Dendritic cell treated with granulocyte-macrophage colony-stimulating factor and Interleukin-4, amounts not matched to agents 40 ng/mL and 50 ng/mL, for 4 days (primary cell): ENCODE data around the gene MB.
"Not testable (repeated sequence)": the region's sequence is repeated elsewhere in the genome, so short reads cannot be mapped to it uniquely, and the experiment has no call there.

ENCODE experiments used
- H3K27ac Mint-ChIP-seq: one replicate; pipeline ENCODE4 v1.8.0; 2022; ENCODE audit warnings: mild to moderate bottlenecking, mixed read lengths
- H3K27me3 Mint-ChIP-seq: one replicate; pipeline ENCODE4 v1.8.0; 2022; ENCODE audit warnings: mild to moderate bottlenecking, mixed read lengths
- H3K36me3 Mint-ChIP-seq: one replicate; pipeline ENCODE4 v1.8.0; 2022; ENCODE audit warnings: low read depth, mixed read lengths
- H3K4me1 Mint-ChIP-seq: one replicate; pipeline ENCODE4 v1.8.0; 2022; ENCODE audit warnings: low read depth, mixed read lengths
- H3K4me3 Mint-ChIP-seq: one replicate; pipeline ENCODE4 v1.8.0; 2022; ENCODE audit warnings: mild to moderate bottlenecking, moderate library complexity, mixed read lengths
- H3K9me3 Mint-ChIP-seq: one replicate; pipeline ENCODE4 v1.8.0; 2022; ENCODE audit warnings: mixed read lengths
- intact Hi-C: fragments of 100-400 bp; cut with micrococcal nuclease; formaldehyde crosslinking; loops from one replicate; pipeline ENCODE4 v1.15.0; 2022

The MB gene

DNA sequence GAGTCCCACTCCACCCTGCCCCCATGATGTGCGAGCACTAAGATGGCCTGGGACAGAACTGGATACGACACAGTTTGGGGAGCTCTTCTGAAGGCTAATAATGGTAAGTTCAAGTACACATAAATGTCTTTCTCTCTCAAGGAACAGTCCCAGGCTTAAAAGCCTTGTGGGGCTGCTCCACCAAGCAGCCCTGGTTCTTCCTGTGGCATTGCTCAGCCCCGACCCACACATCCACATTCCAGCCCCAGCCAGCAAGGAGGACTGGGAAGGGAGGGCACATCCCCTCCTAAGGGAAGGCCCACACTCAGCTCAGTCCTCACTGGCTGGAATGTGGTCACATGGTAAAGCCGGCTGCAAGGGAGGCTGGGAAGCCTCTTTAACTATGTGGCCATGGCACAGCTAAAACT, 13.3 kb upstream of the MB start:
- H3K27me3 Mint-ChIP-seq, result peaks cover 15% of the 10 kb centered on the region
- no peak overlapping the region for H3K27ac Mint-ChIP-seq
- H3K4me1 Mint-ChIP-seq, result peaks cover 56% of the 10 kb centered on the region
- H3K36me3 Mint-ChIP-seq, result no peaks in the 10 kb centered on the region
- intact Hi-C loops, result no loop called here
- no peak overlapping the region for H3K4me3 Mint-ChIP-seq
- no peaks in the 10 kb centered on the region for H3K9me3 Mint-ChIP-seq

DNA sequence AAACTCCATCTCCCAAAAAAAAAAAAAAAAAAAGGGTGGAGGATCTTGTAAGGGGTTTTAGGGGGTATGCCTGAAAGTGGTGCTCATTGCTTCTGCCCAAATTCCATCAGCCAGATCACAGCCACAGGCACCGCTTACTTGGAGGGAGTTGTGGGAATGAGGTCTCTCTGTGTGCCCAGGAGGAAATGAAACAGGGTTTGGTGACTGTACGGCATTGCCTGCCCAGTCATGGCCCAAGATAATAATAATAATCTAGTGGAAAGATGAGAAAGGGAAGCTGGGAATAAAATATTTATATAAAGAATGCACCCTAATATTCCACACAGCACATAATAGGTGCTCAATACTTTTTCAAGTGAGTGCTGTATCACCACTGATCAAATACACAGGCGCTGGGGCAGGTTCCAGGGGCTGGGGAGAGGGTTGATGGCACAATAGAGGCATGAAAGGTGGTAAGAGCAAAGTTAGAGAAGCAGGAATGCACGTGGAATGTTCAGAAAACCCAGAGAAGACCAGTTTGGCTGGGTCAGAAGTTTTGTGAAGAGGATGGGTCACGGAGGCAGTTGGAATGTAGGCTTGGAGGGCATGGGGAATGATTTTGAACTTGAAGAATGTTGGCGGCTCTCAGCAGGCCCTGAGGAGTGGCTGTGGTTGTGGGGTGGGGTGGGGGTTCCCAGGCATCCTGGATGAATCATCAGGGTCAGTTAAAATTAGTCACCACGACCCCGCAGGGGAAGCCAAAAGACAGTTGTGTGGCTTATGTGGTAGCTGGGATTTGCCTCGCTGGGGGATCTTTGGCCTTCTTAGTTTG, 12.5 kb upstream of the MB start:
- Mint-ChIP-seq H3K27me3 (peaks cover 21% of the 10 kb centered on the region), H3K36me3 (no peaks in the 10 kb centered on the region), H3K27ac (peak overlapping the region; percentile 18), H3K4me3 (no peak overlapping the region), H3K9me3 (no peaks in the 10 kb centered on the region), H3K4me1 (peaks cover 56% of the 10 kb centered on the region)
- intact Hi-C loops, result loop anchor here (10.0 kb wide), 2 partner anchors 215 to 495 kb away; no protein-coding TSS in a partner anchor

DNA sequence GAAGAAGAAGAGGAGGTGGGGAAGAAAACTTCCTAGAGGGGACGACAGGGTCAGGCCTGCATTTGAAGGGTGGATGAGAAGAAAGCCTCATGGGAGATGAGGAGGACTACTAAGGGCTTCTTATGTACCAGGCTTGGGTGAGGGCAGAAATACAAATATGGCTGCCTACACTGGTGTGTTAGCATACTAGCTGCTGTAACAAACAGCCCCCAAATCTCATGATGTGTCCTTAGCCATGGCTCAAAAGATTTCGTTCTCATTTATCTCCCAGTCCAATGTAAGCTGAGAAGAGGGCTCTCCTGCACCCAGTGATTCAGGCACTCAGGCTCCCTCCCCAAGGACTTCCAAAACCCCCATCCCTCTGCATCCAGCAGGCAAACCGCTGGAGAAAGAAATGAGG, 11.6 kb upstream of the MB start:
- intact Hi-C loops, result loop anchor here (10.0 kb wide), 2 partner anchors 216 to 496 kb away; no protein-coding TSS in a partner anchor
- Mint-ChIP-seq H3K27ac (no peak overlapping the region), H3K9me3 (no peaks in the 10 kb centered on the region), H3K36me3 (no peaks in the 10 kb centered on the region), H3K4me1 (peaks cover 48% of the 10 kb centered on the region), H3K27me3 (peaks cover 24% of the 10 kb centered on the region), H3K4me3 (no peak overlapping the region)

DNA sequence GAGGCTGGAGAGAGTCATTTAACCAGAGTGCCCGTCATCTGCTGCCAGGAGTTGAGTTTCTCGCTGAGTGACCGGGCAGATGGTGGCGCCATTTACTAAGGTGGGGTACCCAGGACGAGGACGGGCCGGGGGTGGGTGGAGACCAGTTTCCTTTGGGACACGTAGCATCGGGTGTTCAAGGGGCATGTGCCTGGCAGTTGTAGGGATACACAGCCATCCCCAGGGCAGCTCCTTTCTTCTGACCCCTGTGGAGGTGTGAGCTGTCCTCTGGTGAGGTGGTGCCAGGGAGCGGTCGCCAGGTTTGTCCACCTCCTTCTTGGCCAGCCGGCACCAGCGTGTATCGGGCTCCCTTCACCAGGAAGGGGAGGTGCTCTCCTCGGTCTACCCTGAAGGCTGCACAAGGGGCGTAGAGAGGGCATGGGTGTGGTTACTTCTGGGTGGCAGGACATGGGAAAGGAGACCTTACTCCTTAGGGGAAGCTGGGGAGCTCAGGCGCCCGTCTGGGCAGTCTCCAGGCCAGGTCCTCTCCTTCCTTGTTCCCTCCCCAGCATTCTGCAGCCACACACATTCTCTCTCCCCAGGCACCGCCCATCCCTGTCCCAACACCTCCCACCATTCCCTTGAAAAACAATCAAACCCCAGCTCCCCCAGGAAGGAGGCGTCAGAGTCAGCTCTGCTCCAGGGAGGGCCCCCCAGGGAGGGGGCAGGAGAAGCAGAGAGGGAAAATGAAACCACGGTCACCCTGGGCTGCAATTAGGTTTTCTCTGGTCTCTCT, 10.3 kb upstream of the MB start:
- Mint-ChIP-seq H3K9me3 (no peaks in the 10 kb centered on the region), H3K27ac (peak overlapping the region; percentile 75)
- intact Hi-C loops, result loop anchor here (2.0 to 10.0 kb wide), 3 partner anchors 217 to 497 kb away; no protein-coding TSS in a partner anchor

DNA sequence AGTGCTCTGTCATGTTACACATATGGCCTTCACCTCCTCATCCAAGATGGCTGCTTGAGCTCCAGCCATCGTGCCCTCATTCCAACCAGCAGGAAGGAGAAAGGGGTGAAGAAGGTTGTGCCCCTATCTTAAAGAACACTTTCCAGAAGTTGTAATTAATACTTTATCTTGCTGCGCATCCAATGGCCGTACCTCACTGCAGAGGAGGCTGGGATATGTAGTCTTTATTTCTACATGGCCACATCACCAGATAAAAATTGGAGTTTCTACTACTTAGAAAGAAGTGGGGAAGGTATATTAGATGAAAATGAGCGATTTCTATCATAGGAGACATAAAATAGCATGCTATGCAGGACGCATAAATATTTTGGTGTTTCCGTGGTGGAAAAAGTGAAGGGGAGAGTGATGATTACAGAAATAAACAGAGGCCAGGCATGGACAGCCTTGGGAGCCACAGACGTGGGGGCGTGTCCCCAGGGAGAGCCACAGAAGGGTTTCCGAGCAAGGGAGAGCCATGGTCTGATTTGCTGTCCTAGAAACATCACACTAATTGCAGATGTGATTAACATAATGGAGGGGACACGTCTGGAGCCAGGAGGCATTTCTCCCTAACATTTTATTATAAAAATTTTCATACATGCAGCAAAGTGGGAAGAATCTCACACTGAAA, 8.8 kb upstream of the MB start:
- H3K9me3 Mint-ChIP-seq, result no peaks in the 10 kb centered on the region
- intact Hi-C loops, result loop anchor here (2.0 to 10.0 kb wide), 3 partner anchors 219 to 499 kb away; no protein-coding TSS in a partner anchor
- peaks cover 24% of the 10 kb centered on the region for H3K27me3 Mint-ChIP-seq
- H3K27ac Mint-ChIP-seq, result no peak overlapping the region
- H3K4me1 Mint-ChIP-seq, result peaks cover 51% of the 10 kb centered on the region
- H3K36me3 Mint-ChIP-seq, result no peaks in the 10 kb centered on the region
- H3K4me3 Mint-ChIP-seq, result no peak overlapping the region

More for the DNA sequence above, 10.3 kb upstream of the MB start:
- H3K36me3 Mint-ChIP-seq, result no peaks in the 10 kb centered on the region
- H3K4me3 Mint-ChIP-seq, result peak overlapping the region; percentile 81
- H3K27me3 Mint-ChIP-seq, result peaks cover 24% of the 10 kb centered on the region
- H3K4me1 Mint-ChIP-seq, result peaks cover 47% of the 10 kb centered on the region

DNA sequence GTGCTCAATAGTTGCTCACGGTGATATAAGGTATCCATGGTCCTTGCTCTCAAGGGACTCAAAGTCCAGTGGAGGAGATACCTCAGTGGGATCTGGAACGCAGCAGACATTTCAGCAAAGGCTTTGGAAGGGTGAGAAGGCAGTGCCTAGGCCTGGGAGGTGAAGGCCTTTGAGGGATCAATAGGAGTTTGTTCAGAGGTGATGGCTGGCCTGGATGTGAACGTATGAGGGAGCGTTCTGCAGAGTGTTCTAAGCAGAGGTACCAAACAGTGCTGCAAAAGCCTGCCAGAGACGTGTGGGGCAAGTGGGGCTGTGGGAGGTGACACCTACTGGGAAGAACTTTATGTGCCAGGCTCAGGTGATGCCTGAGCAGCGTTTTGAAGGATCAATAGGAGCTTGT, 7.4 kb upstream of the MB start:
- H3K4me1 Mint-ChIP-seq, result peaks cover 37% of the 10 kb centered on the region
- H3K9me3 Mint-ChIP-seq, result no peaks in the 10 kb centered on the region
- H3K36me3 Mint-ChIP-seq, result no peaks in the 10 kb centered on the region
- intact Hi-C loops, result loop anchor here (10.0 kb wide), 2 partner anchors 220 to 500 kb away; no protein-coding TSS in a partner anchor
- H3K4me3 Mint-ChIP-seq, result no peak overlapping the region
- H3K27ac Mint-ChIP-seq, result no peak overlapping the region
- peaks cover 24% of the 10 kb centered on the region for H3K27me3 Mint-ChIP-seq

DNA sequence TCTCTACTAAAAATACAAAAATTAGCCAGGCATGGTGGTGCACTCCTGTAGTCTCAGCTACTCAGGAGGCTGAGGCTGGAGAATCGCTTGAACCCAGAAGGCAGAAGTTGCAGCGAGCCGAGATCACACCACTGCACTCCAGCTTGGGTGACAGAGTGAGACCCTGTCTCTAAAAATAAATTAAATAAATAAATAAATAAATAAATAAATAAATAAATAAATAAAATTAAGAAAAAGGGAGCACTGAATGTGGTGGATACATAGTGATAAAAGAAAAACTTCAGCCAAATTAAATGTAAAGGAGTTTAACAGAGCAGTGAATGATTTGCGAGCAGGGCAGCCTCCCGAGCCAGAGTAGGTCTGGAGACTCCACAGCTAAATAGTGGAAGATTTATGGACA, 6.8 kb upstream of the MB start:
- H3K36me3 Mint-ChIP-seq, H3K27ac Mint-ChIP-seq: not testable (repeated sequence)
- intact Hi-C loops, result loop anchor here (1.0 to 10.0 kb wide), 4 partner anchors 194 to 501 kb away; no protein-coding TSS in a partner anchor

DNA sequence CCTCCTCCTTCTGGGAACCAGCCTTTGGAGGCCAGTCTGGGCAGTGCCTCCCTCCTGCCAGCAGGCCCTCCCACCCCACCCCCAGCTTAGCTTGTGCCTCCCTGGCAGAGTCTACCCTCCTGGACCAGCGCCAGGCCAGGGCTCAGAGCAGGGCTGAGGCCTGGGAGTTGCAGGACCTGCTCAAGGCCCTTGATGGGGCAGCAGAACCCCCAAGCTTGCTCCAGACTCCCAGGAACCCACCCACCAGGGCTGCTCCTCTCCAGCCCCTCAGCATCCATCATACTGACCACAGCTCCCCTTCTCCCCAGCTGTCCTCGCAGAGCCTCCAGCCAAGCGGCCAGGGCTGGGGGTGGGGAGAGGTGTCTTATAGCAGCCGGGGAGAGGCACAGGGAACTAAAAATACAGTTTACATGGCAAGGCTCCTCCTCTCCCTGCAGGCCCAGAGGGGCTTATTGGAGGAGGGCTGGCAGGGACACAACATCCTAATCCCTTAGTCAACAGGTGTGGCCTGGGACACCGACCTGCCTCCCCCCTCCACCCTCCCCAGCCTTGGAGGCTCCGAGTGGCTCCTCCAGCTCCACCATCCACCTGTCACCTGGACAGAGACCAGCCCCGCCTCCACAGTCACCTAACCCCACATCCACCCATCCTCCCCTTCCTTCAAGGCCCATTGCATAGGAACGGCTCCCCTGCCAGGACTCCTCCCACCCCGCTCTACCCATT, 5.2 kb upstream of the MB start:
- H3K27me3 Mint-ChIP-seq, result peaks cover 20% of the 10 kb centered on the region
- no peak overlapping the region for H3K4me3 Mint-ChIP-seq
- no peak overlapping the region for H3K27ac Mint-ChIP-seq
- H3K4me1 Mint-ChIP-seq, result peaks cover 20% of the 10 kb centered on the region
- H3K36me3 Mint-ChIP-seq, result no peaks in the 10 kb centered on the region
- intact Hi-C loops, result loop anchor here (2.0 to 10.0 kb wide), 3 partner anchors 222 to 502 kb away; no protein-coding TSS in a partner anchor
- no peaks in the 10 kb centered on the region for H3K9me3 Mint-ChIP-seq

More for the DNA sequence above, 6.8 kb upstream of the MB start:
- not testable (repeated sequence) for H3K4me3 Mint-ChIP-seq, H3K9me3 Mint-ChIP-seq
- peaks cover 24% of the 10 kb centered on the region for H3K27me3 Mint-ChIP-seq
- H3K4me1 Mint-ChIP-seq, result peaks cover 32% of the 10 kb centered on the region

DNA sequence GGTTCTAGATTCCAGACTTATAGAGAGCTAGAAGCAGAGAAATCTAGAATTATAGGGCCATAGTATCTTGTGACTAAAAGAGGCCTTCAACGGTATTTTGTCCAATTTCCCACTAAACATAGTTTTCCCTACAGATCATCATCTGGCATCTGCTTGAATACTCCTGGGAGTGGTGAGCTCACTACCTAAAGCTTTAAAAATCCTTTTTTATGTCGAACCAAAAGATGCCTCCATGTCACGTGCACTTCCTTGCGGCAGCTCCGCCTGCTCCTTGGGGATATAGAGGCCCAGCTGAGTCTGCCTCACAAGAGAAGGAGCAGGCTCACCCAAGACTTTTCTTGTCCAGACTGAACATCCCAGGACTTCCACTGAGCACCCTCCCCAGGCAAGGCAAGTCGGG, 4.3 kb upstream of the MB start:
- no peak overlapping the region for H3K4me3 Mint-ChIP-seq
- intact Hi-C loops, result loop anchor here (10.0 kb wide), 2 partner anchors 223 to 503 kb away; no protein-coding TSS in a partner anchor
- H3K36me3 Mint-ChIP-seq, result no peaks in the 10 kb centered on the region
- no peak overlapping the region for H3K27ac Mint-ChIP-seq
- H3K9me3 Mint-ChIP-seq, result no peaks in the 10 kb centered on the region
- H3K4me1 Mint-ChIP-seq, result peaks cover 18% of the 10 kb centered on the region
- peaks cover 14% of the 10 kb centered on the region for H3K27me3 Mint-ChIP-seq

DNA sequence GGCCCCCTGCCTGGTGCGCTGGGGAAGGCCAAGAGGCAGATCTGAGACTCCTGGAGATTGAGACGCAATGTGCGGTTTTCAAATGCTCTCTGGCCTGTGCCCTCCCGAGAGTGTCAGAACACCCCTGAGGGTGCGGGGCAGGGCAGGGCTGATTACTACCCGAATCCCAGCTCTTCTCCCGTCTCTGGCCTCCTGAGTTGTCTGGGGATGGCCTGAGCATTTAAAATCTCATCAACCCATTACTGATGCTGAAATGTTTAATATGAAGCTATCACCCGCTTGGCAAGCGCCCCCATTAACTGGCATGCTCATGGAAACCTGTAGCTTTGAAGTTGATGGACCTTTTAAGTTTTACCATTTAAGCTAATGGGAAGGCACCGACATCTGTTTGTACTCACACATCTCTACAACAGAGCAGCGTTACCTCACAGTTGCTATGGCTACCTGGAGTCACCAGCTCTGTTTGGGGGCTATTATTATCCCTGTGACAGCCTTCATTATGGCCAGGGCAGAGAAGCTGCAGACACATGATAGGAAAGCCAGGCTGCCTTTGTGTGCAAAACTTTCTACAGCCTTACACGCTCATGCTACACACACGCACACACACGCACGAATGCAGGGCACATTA, 3.6 kb upstream of the MB start:
- H3K36me3 Mint-ChIP-seq, result no peaks in the 10 kb centered on the region
- H3K9me3 Mint-ChIP-seq, result no peaks in the 10 kb centered on the region
- no peak overlapping the region for H3K4me3 Mint-ChIP-seq
- intact Hi-C loops, result loop anchor here (10.0 kb wide), 2 partner anchors 224 to 504 kb away; no protein-coding TSS in a partner anchor
- peaks cover 12% of the 10 kb centered on the region for H3K27me3 Mint-ChIP-seq
- H3K4me1 Mint-ChIP-seq, result peaks cover 22% of the 10 kb centered on the region
- no peak overlapping the region for H3K27ac Mint-ChIP-seq

DNA sequence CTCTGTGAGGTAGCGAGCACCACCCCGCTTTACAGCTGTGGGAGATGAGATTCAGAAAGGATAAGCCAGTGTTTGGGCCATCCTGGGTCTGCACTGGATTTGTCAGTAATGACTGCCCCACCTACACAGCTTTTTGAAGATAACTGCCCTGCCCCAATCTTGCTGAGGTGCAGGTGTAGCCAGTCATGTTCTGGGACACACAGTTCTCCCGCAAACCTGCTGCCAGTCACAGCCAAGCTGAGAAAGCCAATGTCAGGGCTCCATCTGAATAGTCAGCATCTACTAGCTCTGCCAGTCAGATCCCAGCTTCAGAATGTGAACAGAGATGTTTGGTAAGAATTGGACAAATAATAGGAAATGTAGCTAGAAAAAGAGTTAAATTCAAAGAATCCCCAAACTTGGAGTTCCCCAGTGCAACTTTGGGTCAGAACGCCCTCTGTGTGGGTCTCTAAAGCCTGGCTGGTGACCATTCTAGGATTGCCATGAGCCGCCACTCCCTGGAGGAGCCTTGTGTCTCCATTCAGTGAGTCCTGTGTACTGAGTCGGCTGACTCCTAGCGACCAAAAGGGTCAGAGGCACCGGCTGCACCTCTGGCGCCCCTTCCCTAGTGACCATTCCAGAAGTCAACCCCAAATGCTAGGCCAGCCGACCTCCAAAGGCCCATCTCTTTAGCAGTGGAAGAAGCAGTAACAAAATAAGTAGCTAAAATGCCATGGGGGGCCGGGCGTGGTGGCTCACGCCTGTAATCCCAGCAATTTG, 2.4 kb upstream of the MB start:
- Mint-ChIP-seq H3K27me3 (peaks cover 17% of the 10 kb centered on the region), H3K27ac (no peak overlapping the region), H3K4me1 (peaks cover 29% of the 10 kb centered on the region), H3K9me3 (no peaks in the 10 kb centered on the region), H3K36me3 (no peaks in the 10 kb centered on the region), H3K4me3 (no peak overlapping the region)
- intact Hi-C loops, result loop anchor here (10.0 kb wide), 2 partner anchors 225 to 505 kb away; no protein-coding TSS in a partner anchor
